ENCODE results near the gene LCMT1. TPM values are rescaled to one million over a fixed set of nuclear protein-coding genes. Genes with fewer than 3 reads are reported as not detected.

LCMT1 gene
- total RNA-seq, 1 experiment from 2014 or later = 67.1 TPM

DNA sequence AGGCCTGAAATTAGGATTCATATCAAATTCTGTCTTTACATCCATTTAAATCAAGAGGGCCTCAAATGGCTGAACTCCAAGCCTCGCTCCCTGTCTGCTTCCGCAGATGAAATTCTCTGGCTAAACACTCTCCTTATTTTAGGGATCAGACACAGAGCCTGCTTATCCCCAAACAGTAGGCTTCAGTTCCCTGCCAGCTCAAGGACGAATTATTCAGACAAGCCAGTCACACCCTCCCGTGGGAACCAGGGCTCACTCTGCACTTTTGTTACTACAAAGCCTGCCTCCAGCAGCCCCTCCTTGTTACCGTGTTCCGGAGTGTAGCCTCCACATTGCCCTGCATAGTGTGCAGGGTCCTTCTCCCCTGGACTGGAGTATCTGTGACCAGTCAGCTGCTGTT is 46.6 kb upstream of the LCMT1 start:
- Histone ChIP-seq H3K27ac (no peak overlapping the region), H4K20me1 (ENCODE audit: insufficient read depth) (no peaks in the 10 kb centered on the region), H2AFZ (no peak overlapping the region), H3K4me3 (no peak overlapping the region), H3K27me3 (ENCODE audit: insufficient read depth, low read depth) (no peaks in the 10 kb centered on the region), H3K79me2 (ENCODE audit: low read depth) (no peaks in the 10 kb centered on the region), H3K4me1 (replicated peaks; ENCODE audit: insufficient read depth) (0 out of 2 replicates have a peak, but pooled peaks cover 7% of the 10 kb centered on the region), H3K36me3 (ENCODE audit: low read depth) (no peaks in the 10 kb centered on the region), H3K9me2 (ENCODE audit: insufficient read depth) (no peaks in the 10 kb centered on the region), H3F3A (ENCODE audit: insufficient read depth, low read depth) (peaks cover 7% of the 10 kb centered on the region; the same call in 1 of the 2 replicates), H3K9me3 (ENCODE audit: insufficient read depth, low read depth) (no peaks in the 10 kb centered on the region), H3K4me2 (no peak overlapping the region)
- no TSS peak for BruUV-seq (replicated peaks)
- ChIA-PET POLR2A (ENCODE audit: unreplicated experiment) (no interaction called here), CTCF (no interaction called here)
- no peak for DNase-seq
- no peak for TF ChIP-seq EZH2 (IDR thresholded peaks at IDR 0.05; ENCODE audit: low read depth)
- TF ChIP-seq, protein P1, sequence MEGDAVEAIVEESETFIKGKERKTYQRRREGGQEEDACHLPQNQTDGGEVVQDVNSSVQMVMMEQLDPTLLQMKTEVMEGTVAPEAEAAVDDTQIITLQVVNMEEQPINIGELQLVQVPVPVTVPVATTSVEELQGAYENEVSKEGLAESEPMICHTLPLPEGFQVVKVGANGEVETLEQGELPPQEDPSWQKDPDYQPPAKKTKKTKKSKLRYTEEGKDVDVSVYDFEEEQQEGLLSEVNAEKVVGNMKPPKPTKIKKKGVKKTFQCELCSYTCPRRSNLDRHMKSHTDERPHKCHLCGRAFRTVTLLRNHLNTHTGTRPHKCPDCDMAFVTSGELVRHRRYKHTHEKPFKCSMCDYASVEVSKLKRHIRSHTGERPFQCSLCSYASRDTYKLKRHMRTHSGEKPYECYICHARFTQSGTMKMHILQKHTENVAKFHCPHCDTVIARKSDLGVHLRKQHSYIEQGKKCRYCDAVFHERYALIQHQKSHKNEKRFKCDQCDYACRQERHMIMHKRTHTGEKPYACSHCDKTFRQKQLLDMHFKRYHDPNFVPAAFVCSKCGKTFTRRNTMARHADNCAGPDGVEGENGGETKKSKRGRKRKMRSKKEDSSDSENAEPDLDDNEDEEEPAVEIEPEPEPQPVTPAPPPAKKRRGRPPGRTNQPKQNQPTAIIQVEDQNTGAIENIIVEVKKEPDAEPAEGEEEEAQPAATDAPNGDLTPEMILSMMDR (conservative IDR thresholded peaks at IDR 0.05) = no peak
- intact Hi-C loops (cut with micrococcal nuclease; ENCODE audit: unreplicated experiment) = loop anchor here (10.0 kb wide), 1 partner anchor 190 kb away; the partner anchor contains the start of gene ZKSCAN2

DNA sequence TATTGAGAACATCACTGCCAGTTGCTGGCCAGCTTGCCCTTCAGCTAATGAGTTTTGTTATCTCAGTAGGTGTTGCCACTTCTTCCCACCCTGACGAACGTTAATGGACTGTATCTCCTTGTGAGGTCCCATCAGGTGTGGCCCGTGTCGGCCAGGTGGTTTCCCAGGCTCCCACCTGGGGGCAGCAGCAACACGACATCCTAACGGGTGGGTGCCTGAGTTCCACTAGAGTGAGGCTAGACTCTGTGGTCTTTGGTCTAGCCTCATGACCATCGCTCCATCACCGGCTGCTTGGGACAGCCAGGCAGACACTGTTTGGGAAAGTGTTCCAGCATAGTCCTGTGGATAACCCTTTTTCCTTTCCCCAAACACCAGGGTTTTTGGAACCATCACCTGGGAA is 45.6 kb upstream of the LCMT1 start:
- H3K9me3 ChIP-seq (ENCODE audit: insufficient read depth, low read depth) = no peaks in the 10 kb centered on the region
- no peak overlapping the region for H3K27ac ChIP-seq
- no TSS peak for BruUV-seq (replicated peaks)
- H3K4me3 ChIP-seq = no peak overlapping the region
- no peak for TF ChIP-seq EZH2 (IDR thresholded peaks at IDR 0.05; ENCODE audit: low read depth)
- TF ChIP-seq, protein P1 (conservative IDR thresholded peaks at IDR 0.05) = no peak
- no peak overlapping the region for H2AFZ ChIP-seq
- H4K20me1 ChIP-seq (ENCODE audit: insufficient read depth) = no peaks in the 10 kb centered on the region
- CTCF ChIA-PET = interaction anchor here (0.6 kb wide), 1 partner anchor 1667 kb away, joined by 3 read pairs; no protein-coding TSS in a partner anchor
- H3K27me3 ChIP-seq (ENCODE audit: insufficient read depth, low read depth) = no peaks in the 10 kb centered on the region
- H3F3A ChIP-seq (ENCODE audit: insufficient read depth, low read depth) = peaks cover 7% of the 10 kb centered on the region; the same call in 1 of the 2 replicates
- POLR2A ChIA-PET (ENCODE audit: unreplicated experiment) = interaction anchor here (0.6 kb wide), 2 partner anchors 32 to 44 kb away, joined by 3 to 4 read pairs; no protein-coding TSS in a partner anchor
- no peaks in the 10 kb centered on the region for H3K36me3 ChIP-seq (ENCODE audit: low read depth)
- DNase-seq = no peak
- 0 out of 2 replicates have a peak, but pooled peaks cover 7% of the 10 kb centered on the region for H3K4me1 ChIP-seq (replicated peaks; ENCODE audit: insufficient read depth)
- no peaks in the 10 kb centered on the region for H3K9me2 ChIP-seq (ENCODE audit: insufficient read depth)
- H3K79me2 ChIP-seq (ENCODE audit: low read depth) = no peaks in the 10 kb centered on the region
- peak overlapping the region; percentile 99 for H3K4me2 ChIP-seq
- intact Hi-C loops (cut with micrococcal nuclease; ENCODE audit: unreplicated experiment) = loop anchor here (2.0 to 10.0 kb wide), 2 partner anchors 41 to 189 kb away; partner anchors contain the start of gene ZKSCAN2

DNA sequence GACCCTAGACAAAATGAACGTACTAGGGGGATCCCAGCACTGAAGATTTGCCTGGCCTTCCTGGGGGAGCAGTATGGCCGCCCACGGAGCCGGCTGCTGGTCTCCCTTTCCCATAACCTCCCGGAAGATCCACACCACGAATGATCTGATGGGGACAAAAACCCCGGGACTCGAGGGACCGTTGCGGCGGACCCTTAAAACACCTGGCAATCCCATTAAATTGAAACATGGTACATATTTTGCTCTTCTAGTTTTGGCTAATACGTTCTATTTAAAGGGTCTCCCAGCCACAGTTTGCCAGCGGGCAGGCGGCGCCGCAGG is 45.2 kb upstream of the LCMT1 start:
- H3K4me3 ChIP-seq = peak overlapping the region; percentile 97
- H2AFZ ChIP-seq = peak overlapping the region; percentile 98
- BruUV-seq (replicated peaks) = no TSS peak

More for the DNA sequence above, 45.2 kb upstream of the LCMT1 start:
- ChIA-PET CTCF (interaction anchor here (0.7 kb wide), 1 partner anchor 1393 kb away, joined by 6 read pairs; no protein-coding TSS in a partner anchor), POLR2A (ENCODE audit: unreplicated experiment) (interaction anchor here (0.6 to 0.9 kb wide), 3 partner anchors 31 to 74 kb away, joined by 4 to 6 read pairs (median 5); no protein-coding TSS in a partner anchor)
- Histone ChIP-seq H3K36me3 (ENCODE audit: low read depth) (no peaks in the 10 kb centered on the region), H3K9me2 (ENCODE audit: insufficient read depth) (no peaks in the 10 kb centered on the region), H3K79me2 (ENCODE audit: low read depth) (no peaks in the 10 kb centered on the region), H3K9me3 (ENCODE audit: insufficient read depth, low read depth) (no peaks in the 10 kb centered on the region), H3K27me3 (ENCODE audit: insufficient read depth, low read depth) (no peaks in the 10 kb centered on the region), H3K27ac (no peak overlapping the region), H3K4me2 (peak overlapping the region; percentile 99), H3F3A (ENCODE audit: insufficient read depth, low read depth) (peaks cover 7% of the 10 kb centered on the region; the same call in 1 of the 2 replicates), H4K20me1 (ENCODE audit: insufficient read depth) (no peaks in the 10 kb centered on the region), H3K4me1 (replicated peaks; ENCODE audit: insufficient read depth) (0 out of 2 replicates have a peak, but pooled peaks cover 7% of the 10 kb centered on the region)
- intact Hi-C loops (cut with micrococcal nuclease; ENCODE audit: unreplicated experiment) = loop anchor here (2.0 to 10.0 kb wide), 2 partner anchors 40 to 188 kb away; partner anchors contain the start of gene ZKSCAN2
- TF ChIP-seq, protein P1 (conservative IDR thresholded peaks at IDR 0.05) = no peak
- no peak for TF ChIP-seq EZH2 (IDR thresholded peaks at IDR 0.05; ENCODE audit: low read depth)
- DNase-seq = no peak

Measured in PC-9 (cell line).